GM20431 (cell line): ENCODE data around the gene FHIT.

Source experiments
- in situ Hi-C: fragments of 300-500 bp; cut with MseI, MboI; formaldehyde crosslinking; loops from one replicate; pipeline ENCODE4 v1.15.0; 2020; ENCODE audit warnings: low sequenced_read_pairs; ENCODE audit not compliant: unreplicated experiment

FHIT gene

GRCh38 chr3:60238550-60238949, 1012.7 kb downstream of the FHIT start:
- in situ Hi-C loops = no loop called here

DNA sequence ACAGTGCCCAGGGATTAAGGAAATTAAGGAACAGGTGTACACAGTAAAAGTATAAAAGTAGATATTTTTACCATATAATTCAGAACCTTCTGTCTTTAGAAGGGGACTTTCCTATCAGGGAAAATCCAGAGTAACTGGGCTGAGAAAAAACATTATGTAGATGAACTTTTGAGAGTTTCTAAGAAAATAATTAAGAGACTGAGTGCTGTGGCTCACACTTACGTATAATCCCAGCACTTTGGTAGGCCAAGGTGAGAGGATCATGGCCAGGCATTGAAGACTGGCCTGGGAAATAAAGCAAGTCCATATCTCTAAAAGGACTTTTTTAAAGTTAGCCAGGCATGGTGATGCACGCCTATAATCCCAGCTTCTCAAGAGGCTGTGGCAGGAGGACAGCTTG, 1021.8 kb downstream of the FHIT start:
- in situ Hi-C loops = no loop called here

DNA sequence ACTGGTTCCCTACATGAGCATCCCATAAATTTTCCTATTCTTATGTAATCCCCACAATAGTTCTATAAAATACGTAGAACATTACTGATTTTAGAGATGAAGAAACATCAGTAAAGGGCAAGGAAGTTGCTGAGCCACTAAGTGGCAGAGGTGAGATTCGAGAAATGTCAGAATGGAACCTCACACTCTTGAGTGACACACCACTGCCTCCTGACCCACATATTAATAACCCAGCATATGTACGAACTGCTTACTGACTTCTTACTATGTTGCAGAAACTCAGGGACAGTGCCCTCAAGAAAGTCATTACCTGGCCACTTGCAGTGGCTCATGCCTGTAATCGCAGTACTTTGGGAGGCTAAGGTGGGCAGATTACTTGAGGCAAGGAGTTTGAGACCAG, 1022.4 kb downstream of the FHIT start:
- in situ Hi-C loops = no loop called here

DNA sequence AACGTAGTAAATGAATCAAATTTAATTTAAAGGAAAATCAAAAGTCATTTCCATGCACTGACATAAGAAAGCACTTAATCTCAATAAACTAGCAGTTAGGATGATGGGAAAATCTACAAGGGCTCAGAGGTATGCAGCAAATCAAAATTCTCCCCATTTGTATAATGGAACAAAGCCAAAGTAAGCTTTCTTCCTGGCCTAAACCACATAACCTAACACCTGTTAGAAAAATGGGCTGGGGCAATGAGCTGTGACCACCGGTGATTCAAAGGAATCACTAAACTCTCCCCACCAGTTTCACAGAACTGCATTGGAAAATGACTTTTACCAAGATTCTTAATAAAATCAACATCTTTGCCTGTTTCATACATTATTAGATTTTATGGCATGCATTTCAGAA, 1024.3 kb downstream of the FHIT start:
- in situ Hi-C loops = no loop called here

GRCh38 chr3:60225848-60226247, 1025.4 kb downstream of the FHIT start:
- in situ Hi-C loops = no loop called here

DNA sequence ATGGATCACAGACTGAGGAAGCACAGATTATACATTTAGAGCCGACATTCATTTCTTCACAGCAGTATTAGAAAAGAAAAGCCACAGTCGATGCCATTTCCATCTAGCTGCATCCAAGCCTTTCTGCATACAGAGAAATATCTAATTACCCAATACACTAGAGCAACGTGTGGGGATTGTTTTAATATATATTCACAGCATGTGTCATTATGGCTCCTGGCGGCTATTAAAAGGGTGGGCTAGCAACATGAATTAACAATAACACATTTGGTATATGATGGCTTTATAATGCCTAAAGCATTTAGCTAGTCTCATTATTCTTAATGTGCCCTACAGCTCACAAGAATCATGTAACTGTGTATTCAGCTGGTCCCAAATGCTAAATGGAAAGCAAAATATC, 1030.5 kb downstream of the FHIT start:
- in situ Hi-C loops = no loop called here

- in situ Hi-C loops = no loop called here
Observed at GRCh38 chr3:60219501-60219900, 1031.8 kb downstream of the FHIT start.

DNA sequence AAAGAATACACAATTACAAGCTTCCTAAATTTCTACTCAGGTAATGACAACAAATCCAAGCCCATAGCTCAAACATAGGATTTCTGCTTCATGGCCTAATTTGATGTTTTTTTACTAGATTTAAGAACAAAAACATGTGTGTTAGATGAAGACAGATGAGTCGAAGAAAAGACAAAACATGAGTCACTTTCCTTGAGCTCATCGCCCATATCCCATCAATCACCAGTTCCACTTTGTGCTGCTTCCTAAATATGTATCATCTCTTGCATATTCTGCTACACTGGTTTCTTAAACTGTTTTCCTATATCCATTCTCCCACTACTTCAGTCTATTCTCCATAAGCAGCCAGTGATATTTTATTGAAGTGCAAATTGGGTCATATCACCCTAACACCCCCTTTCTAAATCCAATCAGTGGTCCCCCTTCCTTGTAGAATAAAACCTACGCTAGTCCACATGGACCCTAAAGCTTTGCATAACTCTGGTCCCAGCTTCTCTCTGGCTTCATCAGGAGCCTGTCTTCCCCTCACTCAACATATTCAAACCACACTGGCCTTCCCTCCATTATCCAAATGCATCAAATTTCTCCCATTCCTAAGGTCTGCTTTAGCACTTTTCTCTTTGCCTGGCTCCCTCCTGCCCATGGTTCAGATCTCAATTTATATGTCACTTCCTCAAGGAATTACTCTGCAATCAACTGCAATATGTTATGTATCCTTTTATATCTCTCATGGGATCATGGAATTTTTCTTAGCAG, 1033.9 kb downstream of the FHIT start:
- in situ Hi-C loops = no loop called here

DNA sequence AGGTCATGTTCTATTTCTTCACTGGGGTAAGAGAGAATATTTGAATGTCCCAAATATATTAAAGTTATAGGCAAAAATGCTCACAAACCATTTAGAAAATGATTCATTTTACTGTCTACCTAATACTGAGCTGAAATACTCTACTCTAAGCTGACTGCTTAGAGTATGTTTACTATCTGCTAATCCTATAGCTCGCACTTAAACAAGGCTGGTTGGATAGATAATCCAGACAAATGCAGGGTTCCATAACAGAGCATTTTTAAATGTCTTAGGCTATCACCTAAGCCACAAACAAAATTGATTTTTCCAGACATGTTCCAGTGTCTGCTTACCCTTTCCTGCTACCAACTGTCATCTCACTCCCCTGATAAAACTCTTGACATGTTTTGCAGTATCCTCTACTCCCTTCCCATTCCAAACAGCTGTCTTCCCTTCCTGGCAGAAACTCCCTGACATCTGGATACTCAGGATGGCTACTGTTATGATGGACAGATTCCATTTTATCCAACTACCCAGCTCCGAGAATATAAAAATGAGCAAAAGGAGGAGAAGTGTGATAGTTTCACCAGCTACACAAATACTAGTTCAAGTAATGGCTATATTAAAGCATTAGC, 1034.7 kb downstream of the FHIT start:
- in situ Hi-C loops = no loop called here

GRCh38 chr3:60215946-60216345, 1035.3 kb downstream of the FHIT start:
- in situ Hi-C loops = no loop called here

GRCh38 chr3:60207905-60208304, 1043.3 kb downstream of the FHIT start:
- in situ Hi-C loops = no loop called here

DNA sequence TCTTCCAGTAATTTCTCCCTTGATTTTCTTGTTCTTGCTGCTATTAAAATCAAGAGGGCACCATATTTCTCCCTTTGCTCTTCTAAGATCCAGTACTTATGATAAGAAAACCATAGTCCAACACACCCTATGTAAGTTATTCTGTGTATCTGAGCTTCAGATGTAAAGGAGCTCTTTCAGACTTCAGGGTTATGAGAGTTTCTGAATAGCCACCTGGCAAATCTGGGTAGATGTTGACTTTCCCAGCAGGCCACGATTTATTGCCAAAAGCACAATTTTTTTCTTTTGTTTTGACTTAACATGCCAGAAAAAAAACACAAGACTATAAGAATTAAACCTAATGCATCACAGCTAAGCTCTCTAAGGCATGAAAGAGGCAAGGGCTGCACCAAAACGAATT, 1045.0 kb downstream of the FHIT start:
- in situ Hi-C loops = no loop called here

DNA sequence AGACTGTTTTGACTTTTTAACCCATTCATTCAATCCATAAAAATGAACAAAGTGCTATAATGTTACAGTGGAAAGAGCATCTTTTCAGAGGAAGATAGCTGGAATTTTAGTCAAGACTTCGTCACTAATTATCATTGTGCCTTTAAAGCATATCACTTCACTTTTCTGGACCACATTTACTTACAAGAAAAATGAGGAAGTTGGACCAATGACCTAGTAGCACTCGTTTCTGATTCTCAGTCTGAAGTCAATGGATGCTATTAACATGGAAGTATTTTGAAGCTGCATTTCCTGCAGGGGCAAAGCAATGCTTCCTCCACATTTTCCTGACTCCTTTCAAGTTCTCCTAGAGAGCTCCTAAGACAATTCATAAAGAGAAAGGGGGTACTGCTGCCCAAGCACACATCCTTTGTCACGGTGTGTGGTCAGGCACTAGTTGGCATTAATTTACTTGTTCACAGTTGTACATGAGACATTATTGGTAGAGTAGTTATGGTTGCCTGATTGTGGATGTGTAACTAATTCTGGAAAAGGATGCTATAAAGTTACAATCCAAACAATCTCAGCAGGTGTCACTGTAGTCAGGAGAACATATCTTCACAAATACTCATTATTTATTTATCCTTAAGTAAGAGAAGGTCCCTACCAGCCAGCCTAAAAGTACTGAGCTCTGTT, 1049.1 kb downstream of the FHIT start:
- in situ Hi-C loops = no loop called here

DNA sequence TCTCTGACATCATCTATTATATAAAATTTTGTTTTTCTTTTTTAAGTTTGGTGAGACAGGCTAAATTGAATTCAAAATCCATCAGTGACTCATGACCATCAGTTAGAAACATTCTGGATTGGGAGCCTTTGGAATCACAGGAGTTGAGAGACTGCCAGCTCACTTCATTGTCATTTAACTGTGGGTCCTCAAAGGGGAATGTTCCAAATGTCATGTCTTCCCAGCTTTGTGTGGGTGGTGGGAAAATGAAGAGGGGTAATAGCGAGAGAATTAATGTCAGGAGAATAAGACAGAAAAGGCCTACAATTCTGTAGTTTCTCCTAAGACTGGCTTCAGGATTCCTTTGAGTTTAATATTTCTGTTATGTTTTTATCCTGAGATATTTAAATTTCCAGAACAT, 1051.9 kb downstream of the FHIT start:
- in situ Hi-C loops = no loop called here

- in situ Hi-C loops = no loop called here
Observed at GRCh38 chr3:60198179-60198720, 1053.0 kb downstream of the FHIT start.

DNA sequence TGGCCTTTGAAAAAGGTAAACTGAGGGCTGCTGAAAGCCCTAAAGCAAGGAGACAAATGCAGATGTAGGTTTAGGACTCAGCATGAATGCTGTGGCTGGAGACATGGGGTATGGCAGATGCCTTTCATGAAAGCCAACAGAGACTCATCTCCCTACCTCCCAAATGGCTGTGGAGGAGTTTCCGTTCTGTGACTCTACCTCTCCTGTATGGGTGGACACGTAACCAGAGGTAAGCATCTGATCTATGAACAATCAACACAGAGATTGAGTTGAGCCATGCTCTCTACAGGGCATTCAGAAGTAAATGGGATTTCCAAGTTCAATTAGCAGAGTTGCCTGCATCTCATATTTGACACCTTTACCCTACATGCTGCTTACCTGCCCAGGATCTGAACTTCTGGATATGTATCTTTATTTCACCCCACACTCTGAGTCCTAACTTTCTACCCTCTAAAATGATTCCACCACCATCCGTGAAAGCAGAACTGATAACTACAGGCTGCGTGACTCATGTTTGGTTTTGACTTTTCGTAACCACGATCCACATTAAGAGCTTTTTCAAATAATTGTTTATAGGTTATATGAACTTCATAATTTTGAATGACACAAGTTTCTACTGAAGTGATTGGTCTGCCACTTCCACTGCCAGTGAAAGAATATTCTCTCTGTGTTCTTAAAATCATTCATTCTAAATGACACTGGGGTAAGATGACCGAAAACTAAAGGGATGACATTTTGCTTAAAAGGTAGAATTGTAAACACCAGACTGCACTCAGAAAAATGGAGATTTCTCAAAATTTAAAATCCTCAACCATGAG, 1058.7 kb downstream of the FHIT start:
- in situ Hi-C loops = no loop called here

GRCh38 chr3:60190073-60190472, 1061.2 kb downstream of the FHIT start:
- in situ Hi-C loops = no loop called here

DNA sequence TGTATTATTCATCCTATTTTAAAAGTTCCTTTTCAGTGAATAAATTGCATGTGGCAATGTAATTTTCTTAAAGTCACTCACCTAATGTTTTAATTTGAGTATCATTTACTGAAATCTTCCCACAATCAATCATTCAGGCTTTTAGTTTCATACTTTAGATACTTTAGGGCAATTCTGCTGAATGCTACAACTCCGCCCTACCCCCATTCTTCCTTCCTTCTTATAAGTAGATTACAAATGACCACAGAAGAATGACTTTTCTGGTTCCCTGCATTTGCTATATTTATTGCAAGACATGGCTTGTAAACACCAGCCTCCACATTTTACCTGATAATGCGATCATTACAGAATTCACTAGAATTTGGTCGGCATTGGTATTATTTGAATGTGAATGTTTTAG, 1061.9 kb downstream of the FHIT start:
- in situ Hi-C loops = no loop called here

DNA sequence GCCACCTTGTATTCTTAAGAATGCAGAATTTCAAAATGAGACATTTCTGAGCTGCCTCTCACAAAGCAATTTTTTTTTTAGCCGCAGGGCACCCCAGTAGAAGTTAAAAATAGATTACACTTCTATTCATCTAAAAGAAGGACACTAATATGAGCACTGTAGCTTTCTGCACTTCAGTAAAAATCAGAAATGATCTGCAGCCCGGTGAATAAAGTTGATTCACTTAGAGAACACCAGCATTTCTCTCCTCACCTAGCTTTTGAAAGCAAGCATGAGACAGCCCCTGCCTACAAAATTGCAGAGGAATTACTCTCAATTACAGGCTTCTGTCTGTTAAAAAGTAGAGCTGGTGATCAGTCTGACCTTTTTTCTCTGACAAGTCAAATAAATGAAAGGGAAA, 1062.4 kb downstream of the FHIT start:
- in situ Hi-C loops = no loop called here

GRCh38 chr3:60187343-60187742, 1063.9 kb downstream of the FHIT start:
- in situ Hi-C loops = no loop called here
